WTC11 (cell line): Measurements from ENCODE around the gene PPM1A. TPM values are rescaled to one million over a fixed set of nuclear protein-coding genes. Genes with fewer than 3 reads are reported as not detected.

ENCODE experiments used
- ATAC-seq: fragments of 200-7000 bp; cut with Tn5 transposase; 2 replicates; pipeline ENCODE4 v1.10.0; 2021; ENCODE audit warnings: mild to moderate bottlenecking, moderate library complexity
- CTCF ChIA-PET: fragments of 300-600 bp; sonication (Branson Sonifier 250); formaldehyde crosslinking; loops from one replicate; lab custom pipeline; 2021; ENCODE audit warnings: antibody characterized with exemption; lab: Charles Lee
- POLR2A ChIA-PET: fragments of 350-600 bp; sonication (Branson Sonifier 250); formaldehyde crosslinking; loops from one replicate; lab custom pipeline; 2021; ENCODE audit warnings: antibody characterized with exemption; lab: Charles Lee
- DNase-seq: peaks from one replicate; pipeline ENCODE4 v3.0.0; 2021; ENCODE audit warnings: low spot score
- H3K27ac Mint-ChIP-seq: 2 replicates; pipeline ENCODE4 v1.8.0; 2021; ENCODE audit warnings: mixed read lengths
- H3K27me3 Mint-ChIP-seq: 2 replicates; pipeline ENCODE4 v1.8.0; 2021; ENCODE audit warnings: low read depth, mild to moderate bottlenecking, moderate library complexity, mixed read lengths
- H3K36me3 Mint-ChIP-seq: 2 replicates; pipeline ENCODE4 v1.8.0; 2021; ENCODE audit warnings: mixed read lengths
- H3K4me1 Mint-ChIP-seq: 2 replicates; pipeline ENCODE4 v1.8.0; 2022; ENCODE audit warnings: mixed read lengths
- H3K4me3 Mint-ChIP-seq: 2 replicates; pipeline ENCODE4 v1.8.0; 2021; ENCODE audit warnings: mild to moderate bottlenecking, moderate library complexity, mixed read lengths
- H3K9me3 Mint-ChIP-seq: 2 replicates; pipeline ENCODE4 v1.8.0; 2021; ENCODE audit warnings: mixed read lengths
- AFF4 ChIP-seq: sonication (generic); formaldehyde crosslinking; IDR thresholded peaks from 2 replicates; pipeline ENCODE4 v1.8.1; 2023; ENCODE audit warnings: mild to moderate bottlenecking, missing genetic modification reagents, borderline replicate concordance
- ESRRA ChIP-seq: sonication (generic); formaldehyde crosslinking; IDR thresholded peaks from 2 replicates; pipeline ENCODE4 v1.8.1; 2022; ENCODE audit warnings: mild to moderate bottlenecking, missing genetic modification reagents, borderline replicate concordance
- ETV6 ChIP-seq: sonication (generic); formaldehyde crosslinking; IDR thresholded peaks from 2 replicates; pipeline ENCODE4 v1.8.1; 2022; ENCODE audit warnings: mild to moderate bottlenecking, missing genetic modification reagents
- GRHL2 ChIP-seq: fragments of 250-450 bp; sonication (Bioruptor Pico); IDR thresholded peaks from 2 replicates; pipeline ENCODE4 v1.8.0; 2022; ENCODE audit warnings: mild to moderate bottlenecking, moderate library complexity; ENCODE audit not compliant: insufficient replicate concordance, severe bottlenecking
- HMGXB4 ChIP-seq: sonication (generic); formaldehyde crosslinking; IDR thresholded peaks from 2 replicates; pipeline ENCODE4 v1.8.1; 2023; ENCODE audit warnings: mild to moderate bottlenecking, moderate library complexity, missing genetic modification reagents
- MLX ChIP-seq: sonication (generic); formaldehyde crosslinking; IDR thresholded peaks from 2 replicates; pipeline ENCODE4 v1.8.1; 2023; ENCODE audit warnings: mild to moderate bottlenecking, missing genetic modification reagents, moderate library complexity
- NR1H2 ChIP-seq: sonication (generic); formaldehyde crosslinking; IDR thresholded peaks from 2 replicates; pipeline ENCODE4 v1.9.0; 2021; ENCODE audit warnings: mild to moderate bottlenecking, moderate library complexity, missing genetic modification reagents
- SMAD3 ChIP-seq: sonication (generic); formaldehyde crosslinking; IDR thresholded peaks from 2 replicates; pipeline ENCODE4 v1.8.0; 2022; ENCODE audit warnings: missing genetic modification reagents, mild to moderate bottlenecking, borderline replicate concordance
- SMAD4 ChIP-seq: sonication (generic); formaldehyde crosslinking; IDR thresholded peaks from 2 replicates; pipeline ENCODE4 v1.8.0; 2022; ENCODE audit warnings: mild to moderate bottlenecking, missing genetic modification reagents
- STAT6 ChIP-seq: sonication (generic); formaldehyde crosslinking; conservative IDR thresholded peaks from 2 replicates; pipeline ENCODE4 v1.8.1; 2023; ENCODE audit warnings: mild to moderate bottlenecking, low read depth, missing genetic modification reagents, moderate library complexity
- TEAD4 ChIP-seq: sonication (generic); formaldehyde crosslinking; IDR thresholded peaks from 2 replicates; pipeline ENCODE4 v1.8.0; 2022; ENCODE audit warnings: mild to moderate bottlenecking, missing genetic modification reagents
- TP53 ChIP-seq: sonication (generic); formaldehyde crosslinking; IDR thresholded peaks from 2 replicates; pipeline ENCODE4 v1.8.1; 2023; ENCODE audit warnings: mild to moderate bottlenecking, missing genetic modification reagents
- USF1 ChIP-seq: sonication (generic); formaldehyde crosslinking; IDR thresholded peaks from 2 replicates; pipeline ENCODE4 v1.8.0; 2022; ENCODE audit warnings: mild to moderate bottlenecking, missing genetic modification reagents
- ZBTB21 ChIP-seq: sonication (generic); formaldehyde crosslinking; IDR thresholded peaks from 2 replicates; pipeline ENCODE4 v1.8.1; 2023; ENCODE audit warnings: mild to moderate bottlenecking, missing genetic modification reagents, borderline replicate concordance
- ZMAT4 ChIP-seq: fragments of 250-450 bp; sonication (Bioruptor Pico); IDR thresholded peaks from 2 replicates; pipeline ENCODE4 v1.9.0; 2021; ENCODE audit warnings: mild to moderate bottlenecking
- ZNF423 ChIP-seq: fragments of 250-450 bp; sonication (Bioruptor Pico); IDR thresholded peaks from 2 replicates; pipeline ENCODE4 v2.1.2; 2022; ENCODE audit warnings: mild to moderate bottlenecking, moderate library complexity
- ZNF532 ChIP-seq: fragments of 250-450 bp; sonication (Bioruptor Pico); IDR thresholded peaks from 2 replicates; pipeline ENCODE4 v1.9.0; 2021; ENCODE audit warnings: mild to moderate bottlenecking, borderline replicate concordance
- total RNA-seq: library from RNA; stranded (reverse); gene quantifications from 3 replicates; pipeline ENCODE4 v1.2.3, GENCODE V29; 2021

The PPM1A gene
- total RNA-seq, 1 experiment from 2014 or later: 52.5 TPM

GRCh38 chr14:60327447-60328331 lies 78.7 kb downstream of the PPM1A start (continued):
- TF ChIP-seq AFF4: no peak
- peak; percentile 35; the same call in 1 of the 2 replicates for TF ChIP-seq TP53 (CRISPR knock-in tag)
- 0 out of 2 replicates have a peak, but pooled peaks have one; percentile 47 for TF ChIP-seq SMAD3 (CRISPR knock-in tag)

- TF ChIP-seq ZNF532 (CRISPR knock-in tag) (no peak), MLX (no peak), ZMAT4 (CRISPR knock-in tag) (no peak), USF1 (CRISPR knock-in tag) (no peak), HMGXB4 (CRISPR knock-in tag) (no peak), ZNF423 (CRISPR knock-in tag) (no peak), NR1H2 (CRISPR knock-in tag) (no peak), GRHL2 (CRISPR knock-in tag) (no peak), STAT6 (CRISPR knock-in tag) (no peak), ESRRA (CRISPR knock-in tag) (no peak), ZBTB21 (CRISPR knock-in tag) (no peak), SMAD4 (CRISPR knock-in tag) (no peak), ETV6 (CRISPR knock-in tag) (no peak), TEAD4 (CRISPR knock-in tag) (no peak)
- POLR2A ChIA-PET: interaction anchor here (0.6 to 2.5 kb wide), 2 partner anchors 21 to 80 kb away, joined by 3 to 8 read pairs; partner anchors contain the start of gene PPM1A
- ATAC-seq (peak; percentile 62), DNase-seq (peak; percentile 49)
- H3K27ac Mint-ChIP-seq: no peak overlapping the region
- peaks cover 48% of the 10 kb centered on the region for H3K4me1 Mint-ChIP-seq
- H3K36me3 Mint-ChIP-seq: no peaks in the 10 kb centered on the region
- H3K4me3 Mint-ChIP-seq: peak overlapping the region; percentile 52
- no peaks in the 10 kb centered on the region for H3K9me3 Mint-ChIP-seq
- H3K27me3 Mint-ChIP-seq: no peaks in the 10 kb centered on the region; the same call in none of the 2 replicates
- CTCF ChIA-PET: interaction anchor here (0.9 to 3.3 kb wide), 25 partner anchors 11 to 233 kb away, joined by 3 to 64 read pairs (median 5); partner anchors contain the start of gene PPM1A
Measured at GRCh38 chr14:60328583-60328982, 79.6 kb downstream of the PPM1A start.
